Vagina (tissue), 2 donors: ENCODE measurements around the gene SIRPB2.

Source experiments
- CTCF ChIP-seq, 3 experiments: fragments of 450-650 bp in 2 of 3; fragments of 200-600 bp in 1 of 3; sonication (generic) in 1 of 3; IDR thresholded peaks; one replicate each; pipeline ENCODE4 v1.5.1; 2017 to 2019; ENCODE audit warnings: antibody characterized with exemption in 3 of 3, mild to moderate bottlenecking in 2 of 3, moderate library complexity in 2 of 3
- POLR2A ChIP-seq, 2 donors: fragments of 450-650 bp; IDR thresholded peaks; one replicate each; pipeline ENCODE4 v1.6.1; 2017; ENCODE audit warnings: antibody characterized with exemption in 2 of 2, mild to moderate bottlenecking in 2 of 2, moderate library complexity in 2 of 2

- TF ChIP-seq CTCF (IDR thresholded peaks at IDR 0.05) (no peak), POLR2A (IDR thresholded peaks at IDR 0.05) (no peak)
Measured at GRCh38 chr20:1499528-1500420, 8.6 kb upstream of the SIRPB2 start.
